ENCODE data around the gene RPRD2. TPM values are rescaled to one million over a fixed set of nuclear protein-coding genes. Genes with fewer than 3 reads are reported as not detected.

Gene RPRD2
- total RNA-seq, 4 donors from 2014 or later: 18.2 to 23.1 (median 21.1) TPM

GRCh38 chr1:150515328-150516049, 151.5 kb downstream of the RPRD2 start, which contains the start of gene FALEC:
TSS of gene FALEC (plus strand) at chr1:150515752.
- H3K4me3 ChIP-seq (ENCODE audit: low read depth, poor library complexity, severe bottlenecking): peak within 1 kb of the TSS; percentile 28
- intact Hi-C loops (cut with DNase I; ENCODE audit: low total_unique reads): no loop called here
- 0% methylated on average over 48 to 50 of the region's 54 CpGs for WGBS, 2 donors
- DNase-seq (ENCODE audit: low spot score in 2 of 2): peak; percentile 94 to 98
- TF ChIP-seq POLR2A (IDR thresholded peaks at IDR 0.05) (no peak), CTCF (IDR thresholded peaks at IDR 0.05) (no peak)

GRCh38 chr1:150516050-150516591, 152.2 kb downstream of the RPRD2 start:
- no peak for DNase-seq (ENCODE audit: low spot score in 2 of 2)
- WGBS, 2 donors: 5% methylated on average over 19 of the region's 19 CpGs
- intact Hi-C loops (cut with DNase I; ENCODE audit: low total_unique reads): no loop called here

GRCh38 chr1:150516616-150517015, 152.7 kb downstream of the RPRD2 start:
- no peak for DNase-seq (ENCODE audit: low spot score in 2 of 2)
- TF ChIP-seq CTCF (IDR thresholded peaks at IDR 0.05): no peak
- intact Hi-C loops (cut with DNase I; ENCODE audit: low total_unique reads): no loop called here
- 49 to 56% methylated on average over 4 of the region's 4 CpGs for WGBS, 2 donors
- no peak overlapping the region for H3K4me3 ChIP-seq (ENCODE audit: low read depth, poor library complexity, severe bottlenecking)

More at GRCh38 chr1:150516050-150516591, 152.2 kb downstream of the RPRD2 start:
- H3K4me3 ChIP-seq (ENCODE audit: low read depth, poor library complexity, severe bottlenecking): peak overlapping the region; percentile 22
- no peak for TF ChIP-seq POLR2A (IDR thresholded peaks at IDR 0.05)
- no peak for TF ChIP-seq CTCF (IDR thresholded peaks at IDR 0.05)

GRCh38 chr1:150521196-150521968, 157.4 kb downstream of the RPRD2 start:
- H3K4me3 ChIP-seq (ENCODE audit: low read depth, poor library complexity, severe bottlenecking): no peak overlapping the region
- intact Hi-C loops (cut with DNase I; ENCODE audit: low total_unique reads): no loop called here
- WGBS, 2 donors: 65 to 75% methylated on average over 1 of the region's 1 CpG
- DNase-seq (ENCODE audit: low spot score in 2 of 2): no peak
- TF ChIP-seq POLR2A (IDR thresholded peaks at IDR 0.05) (no peak), CTCF (IDR thresholded peaks at IDR 0.05) (no peak)

GRCh38 chr1:150525348-150525747, 161.4 kb downstream of the RPRD2 start:
- no peak for DNase-seq (ENCODE audit: low spot score in 2 of 2)
- H3K4me3 ChIP-seq (ENCODE audit: low read depth, poor library complexity, severe bottlenecking): no peak overlapping the region
- intact Hi-C loops (cut with DNase I; ENCODE audit: low total_unique reads): no loop called here
- WGBS, 2 donors: 90% methylated on average over 3 of the region's 3 CpGs
- TF ChIP-seq POLR2A (IDR thresholded peaks at IDR 0.05) (no peak), CTCF (IDR thresholded peaks at IDR 0.05) (no peak)

Small RNA genes lying within 50 kb of the gene (microRNA-seq; reads per million reads assigned to microRNA genes)
- gene MIR6878 (ENCODE audit: borderline number of aligned reads in 1 of 2, borderline replicate concordance in 2 of 2): 0 to 0.57 reads per million in 2 donors

Other genes starting within 250 kb of the RPRD2 start
- gene PLEKHO1, start 214.2 kb upstream of the RPRD2 start, total RNA-seq: 10 to 100 TPM in 3 of 4 donors, 1 to 10 TPM in 1; 8.7 to 15.4 (median 11.4) TPM
- 10 to 100 TPM; 12.3 to 14.2 (median 13.2) TPM for gene ANP32E, start 128.0 kb upstream of the RPRD2 start, total RNA-seq
- gene CA14, start 106.4 kb upstream of the RPRD2 start, total RNA-seq: 1 to 10 TPM in 1 of 4 donors, under 1 TPM in 3; 0.30 to 1.8 (median 0.51) TPM
- 100 to 1,000 TPM; 113 to 139 (median 126) TPM for gene APH1A, start 95.1 kb upstream of the RPRD2 start, total RNA-seq
- 1 to 10 TPM in 2 of 4 donors, under 1 TPM in 1, not detected in 1; 0.46 to 3.4 (median 3.4) TPM for gene C1orf54, start 91.4 kb upstream of the RPRD2 start, total RNA-seq
- 10 to 100 TPM; 16.1 to 34.8 (median 23.4) TPM for gene CIART, start 81.6 kb upstream of the RPRD2 start, total RNA-seq
- gene MRPS21, start 70.3 kb upstream of the RPRD2 start, total RNA-seq: 10 to 100 TPM; 34.1 to 49.7 (median 38.0) TPM
- gene PRPF3, start 42.6 kb upstream of the RPRD2 start, total RNA-seq: 10 to 100 TPM; 28.6 to 45.3 (median 38.1) TPM
- gene TARS2, start 123.3 kb downstream of the RPRD2 start, total RNA-seq: 10 to 100 TPM in 3 of 4 donors, 1 to 10 TPM in 1; 9.7 to 25.1 (median 16.5) TPM
- gene ECM1, start 144.0 kb downstream of the RPRD2 start, total RNA-seq: 100 to 1,000 TPM in 1 of 4 donors, 10 to 100 TPM in 3; 64.1 to 131 (median 86.2) TPM
- 1 to 10 TPM in 1 of 4 donors, not detected in 3; 1.1 TPM for gene FALEC, start 151.6 kb downstream of the RPRD2 start, total RNA-seq
- gene ADAMTSL4, start 185.3 kb downstream of the RPRD2 start, total RNA-seq: 10 to 100 TPM; 10.1 to 15.9 (median 13.6) TPM
- gene MCL1, start 215.5 kb downstream of the RPRD2 start, total RNA-seq: 100 to 1,000 TPM; 282 to 445 (median 360) TPM

All from lower leg skin (tissue), 4 donors.